OCI-LY1 (cell line): ENCODE data around the gene PPHLN1.

Source experiments
- EZH2 ChIP-seq: fragments of 200-600 bp; sonication (generic), shearing (Covaris generic); IDR thresholded peaks from 2 replicates; pipeline ENCODE4 v1.8.0; 2017; ENCODE audit warnings: borderline replicate concordance, mixed run types, mild to moderate bottlenecking, antibody characterized with exemption, low read length, moderate library complexity, mixed read lengths
- TF ChIP-seq, protein P1 (sequence below): fragments of 200-600 bp; sonication (generic), shearing (Covaris generic); IDR thresholded peaks from 2 replicates; pipeline ENCODE4 v1.5.1; 2017; ENCODE audit warnings: mild to moderate bottlenecking, antibody characterized with exemption, low read length, moderate library complexity, mixed read lengths

DNA sequence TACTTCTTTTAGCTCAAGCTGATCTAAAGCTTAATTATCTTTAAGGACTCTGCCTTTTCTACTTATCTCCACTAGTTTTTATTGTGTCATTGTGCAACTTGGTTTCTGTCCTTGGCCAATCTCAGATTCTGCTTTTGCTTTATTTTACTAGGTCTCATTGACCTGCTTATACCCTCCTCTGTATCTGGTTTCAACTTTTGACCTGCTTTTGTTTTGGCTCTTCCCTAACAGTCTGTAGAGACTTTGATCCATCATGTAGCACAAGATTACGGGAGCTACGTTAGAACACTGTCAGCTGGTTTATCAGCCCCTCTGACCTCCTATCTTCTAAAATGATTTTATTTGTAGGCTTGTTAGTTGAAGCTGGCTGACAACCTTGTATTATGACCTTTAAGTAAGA lies 43.7 kb upstream of the PPHLN1 start:
- TF ChIP-seq, protein P1, sequence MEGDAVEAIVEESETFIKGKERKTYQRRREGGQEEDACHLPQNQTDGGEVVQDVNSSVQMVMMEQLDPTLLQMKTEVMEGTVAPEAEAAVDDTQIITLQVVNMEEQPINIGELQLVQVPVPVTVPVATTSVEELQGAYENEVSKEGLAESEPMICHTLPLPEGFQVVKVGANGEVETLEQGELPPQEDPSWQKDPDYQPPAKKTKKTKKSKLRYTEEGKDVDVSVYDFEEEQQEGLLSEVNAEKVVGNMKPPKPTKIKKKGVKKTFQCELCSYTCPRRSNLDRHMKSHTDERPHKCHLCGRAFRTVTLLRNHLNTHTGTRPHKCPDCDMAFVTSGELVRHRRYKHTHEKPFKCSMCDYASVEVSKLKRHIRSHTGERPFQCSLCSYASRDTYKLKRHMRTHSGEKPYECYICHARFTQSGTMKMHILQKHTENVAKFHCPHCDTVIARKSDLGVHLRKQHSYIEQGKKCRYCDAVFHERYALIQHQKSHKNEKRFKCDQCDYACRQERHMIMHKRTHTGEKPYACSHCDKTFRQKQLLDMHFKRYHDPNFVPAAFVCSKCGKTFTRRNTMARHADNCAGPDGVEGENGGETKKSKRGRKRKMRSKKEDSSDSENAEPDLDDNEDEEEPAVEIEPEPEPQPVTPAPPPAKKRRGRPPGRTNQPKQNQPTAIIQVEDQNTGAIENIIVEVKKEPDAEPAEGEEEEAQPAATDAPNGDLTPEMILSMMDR: no peak
- no peak for TF ChIP-seq EZH2
